HCT116 (cell line): ENCODE measurements around the gene HOXA11.

Source experiments
- JUND ChIP-seq: IDR thresholded peaks from 2 replicates; pipeline ENCODE4 v1.6.1; 2012
- POLR2AphosphoS5 ChIP-seq: IDR thresholded peaks from 2 replicates; pipeline ENCODE4 v1.6.1; 2011; ENCODE audit warnings: mild to moderate bottlenecking, low read depth, low read length, moderate library complexity
- RAD21 ChIP-seq: IDR thresholded peaks from 2 replicates; pipeline ENCODE4 v1.6.1; 2012; ENCODE audit warnings: low read depth, mild to moderate bottlenecking
- TF ChIP-seq, protein P1 (sequence below), 3 experiments: fragments of 200-600 bp in 1 of 3; sonication (generic) in 1 of 3; IDR thresholded peaks in 2 of 3; conservative IDR thresholded peaks in 1 of 3; 2 replicates each; pipeline ENCODE4 v1.5.1; 2012 to 2017; ENCODE audit warnings: low read depth in 2 of 3, low read length in 2 of 3, antibody characterized with exemption in 1 of 3, borderline replicate concordance in 1 of 3, control low read depth in 1 of 3, mild to moderate bottlenecking in 1 of 3, mixed read lengths in 1 of 3, mixed run types in 1 of 3, moderate library complexity in 1 of 3; ENCODE audit not compliant: insufficient read depth in 1 of 3

GRCh38 chr7:27165996-27166530 is 19.0 kb downstream of the HOXA11 start:
- TF ChIP-seq, protein P1, sequence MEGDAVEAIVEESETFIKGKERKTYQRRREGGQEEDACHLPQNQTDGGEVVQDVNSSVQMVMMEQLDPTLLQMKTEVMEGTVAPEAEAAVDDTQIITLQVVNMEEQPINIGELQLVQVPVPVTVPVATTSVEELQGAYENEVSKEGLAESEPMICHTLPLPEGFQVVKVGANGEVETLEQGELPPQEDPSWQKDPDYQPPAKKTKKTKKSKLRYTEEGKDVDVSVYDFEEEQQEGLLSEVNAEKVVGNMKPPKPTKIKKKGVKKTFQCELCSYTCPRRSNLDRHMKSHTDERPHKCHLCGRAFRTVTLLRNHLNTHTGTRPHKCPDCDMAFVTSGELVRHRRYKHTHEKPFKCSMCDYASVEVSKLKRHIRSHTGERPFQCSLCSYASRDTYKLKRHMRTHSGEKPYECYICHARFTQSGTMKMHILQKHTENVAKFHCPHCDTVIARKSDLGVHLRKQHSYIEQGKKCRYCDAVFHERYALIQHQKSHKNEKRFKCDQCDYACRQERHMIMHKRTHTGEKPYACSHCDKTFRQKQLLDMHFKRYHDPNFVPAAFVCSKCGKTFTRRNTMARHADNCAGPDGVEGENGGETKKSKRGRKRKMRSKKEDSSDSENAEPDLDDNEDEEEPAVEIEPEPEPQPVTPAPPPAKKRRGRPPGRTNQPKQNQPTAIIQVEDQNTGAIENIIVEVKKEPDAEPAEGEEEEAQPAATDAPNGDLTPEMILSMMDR (IDR thresholded peaks at IDR 0.05 in 2 of 3, conservative IDR thresholded peaks at IDR 0.05 in 1 of 3; ENCODE audit: borderline replicate concordance in 1 of 3, insufficient read depth in 1 of 3, low read depth in 2 of 3, low read length in 2 of 3) = no peak
- TF ChIP-seq JUND (no peak), RAD21 (no peak), POLR2AphosphoS5 (0 out of 2 replicates have a peak, but pooled peaks have one; percentile 10)
